ENCODE data around the gene PHACTR3. TPM values are rescaled to one million over a fixed set of nuclear protein-coding genes. Genes with fewer than 3 reads are reported as not detected.

Gene PHACTR3
- total and polyA plus RNA-seq, 2 of the 8 experiments (the other 6 are each of a cell fraction or from before 2014, with no cell fraction given): 0.05 to 0.13 TPM

DNA sequence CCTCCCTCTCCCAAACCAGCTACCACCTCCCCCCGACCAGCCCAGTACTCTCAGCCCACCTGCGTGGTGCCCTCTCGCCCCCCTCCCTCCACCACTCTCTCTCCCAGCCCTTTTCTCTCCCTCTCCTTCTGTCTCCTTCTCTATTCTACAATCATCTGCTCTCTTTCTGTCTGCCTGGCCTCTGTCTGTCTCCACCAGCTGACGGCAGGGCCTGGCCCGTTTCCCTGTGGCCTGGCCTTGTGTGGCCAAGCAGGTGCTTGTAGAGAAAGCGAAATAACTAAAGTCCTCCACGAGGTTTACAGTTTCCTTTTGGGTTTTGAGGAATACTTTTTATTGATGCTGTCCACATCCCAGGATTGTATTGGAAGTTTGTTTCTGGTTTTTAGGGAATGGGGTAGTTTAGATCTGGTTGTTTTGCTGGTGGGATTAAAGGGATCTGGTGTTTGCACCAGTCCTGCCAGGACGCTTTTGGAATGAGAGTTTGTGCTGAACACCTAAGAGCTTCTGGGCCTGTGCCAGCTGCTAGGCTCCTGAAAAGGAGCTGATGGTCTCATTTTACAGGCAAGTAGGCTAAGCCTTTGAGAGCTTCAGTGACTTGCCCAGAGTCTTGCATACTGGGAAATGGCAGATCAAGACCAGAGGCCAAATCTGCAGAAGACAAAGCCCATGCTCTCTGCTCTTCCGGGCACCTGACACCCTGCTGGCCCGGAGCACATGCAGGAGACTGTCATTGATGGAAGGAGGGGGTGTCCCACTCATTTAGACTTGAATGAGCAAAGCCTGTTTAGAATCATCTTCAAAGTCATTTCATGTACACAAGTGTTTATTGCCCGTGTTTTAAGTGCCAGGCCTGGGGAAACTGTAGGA, 167.4 kb downstream of the PHACTR3 start:
- Histone ChIP-seq H4K8ac (ENCODE audit: extremely low read depth, insufficient read depth, low read length) (no peak overlapping the region), H3K18ac (ENCODE audit: extremely low read depth, low read length) (no peak overlapping the region), H2BK20ac (ENCODE audit: low read length) (no peak overlapping the region), H3K56ac (replicated peaks; ENCODE audit: insufficient read length, low read depth, low read length) (no peak overlapping the region), H4K5ac (ENCODE audit: insufficient read length, low read depth, low read length) (no peak overlapping the region), H3K9ac (replicated peaks in 1 of 4; ENCODE audit: extremely low read depth in 1 of 4, low read depth in 3 of 4, low read length in 3 of 4) (no peak overlapping the region), H3K79me2 (ENCODE audit: control insufficient read depth in 1 of 2, insufficient read depth in 2 of 2, low read length in 2 of 2) (no peaks in the 10 kb centered on the region), H3K23me2 (ENCODE audit: low read depth, low read length) (no peaks in the 10 kb centered on the region), H3K23ac (ENCODE audit: insufficient read length) (no peak overlapping the region), H3K14ac (ENCODE audit: insufficient read length) (no peak overlapping the region), H2BK12ac (ENCODE audit: low read depth, low read length) (no peak overlapping the region), H3K36me3 (ENCODE audit: control insufficient read depth in 2 of 4, insufficient read depth in 4 of 4, low read length in 3 of 4) (no peaks in the 10 kb centered on the region), H3K4me3 (ENCODE audit: extremely low read depth in 1 of 4, insufficient read depth in 2 of 4, low read depth in 3 of 4, low read length in 4 of 4) (no peak overlapping the region), H3K4me1 (replicated peaks in 1 of 4; ENCODE audit: control insufficient read depth in 3 of 4, insufficient read depth in 4 of 4, low read length in 3 of 4) (no peaks in the 10 kb centered on the region), H3K27me3 (replicated peaks in 1 of 4; ENCODE audit: control insufficient read depth in 3 of 4, extremely low read depth in 1 of 4, insufficient read depth in 3 of 4, low read length in 3 of 4) (no peaks in the 10 kb centered on the region), H4K91ac (replicated peaks; ENCODE audit: insufficient read length, low read length) (no peak overlapping the region), H2AK5ac (ENCODE audit: low read depth, low read length) (no peak overlapping the region), H3K4ac (replicated peaks; ENCODE audit: insufficient read length, low read depth, low read length) (no peak overlapping the region), H2AFZ (ENCODE audit: low read length) (no peak overlapping the region), H3K9me3 (ENCODE audit: insufficient read depth in 2 of 2, low read depth in 1 of 2, low read length in 1 of 2) (peaks cover 92 to 99% of the 10 kb centered on the region in 2 experiments), H2BK15ac (ENCODE audit: low read length) (no peak overlapping the region), H2BK120ac (replicated peaks; ENCODE audit: low read depth, low read length) (no peak overlapping the region), H2BK5ac (ENCODE audit: low read depth, low read length) (no peak overlapping the region), H4K20me1 (replicated peaks in 1 of 2; ENCODE audit: control insufficient read depth in 1 of 2, insufficient read depth in 2 of 2, low read length in 2 of 2) (peaks cover 0 to 1% of the 10 kb centered on the region in 2 experiments), H3K79me1 (ENCODE audit: low read depth, low read length) (no peaks in the 10 kb centered on the region), H3K4me2 (ENCODE audit: insufficient read depth in 1 of 2, low read depth in 2 of 2, low read length in 2 of 2) (no peak overlapping the region), H3K27ac (ENCODE audit: low read depth, low read length) (no peak overlapping the region)
- FAIRE-seq: no peak
- TF ChIP-seq SIN3A (conservative IDR thresholded peaks at IDR 0.05 in 1 of 2, IDR thresholded peaks at IDR 0.05 in 1 of 2; ENCODE audit: low read depth in 1 of 2, low read length in 2 of 2) (no peak), CBX8 (IDR thresholded peaks at IDR 0.05; ENCODE audit: borderline replicate concordance, low read depth, low read length) (no peak)
- TF ChIP-seq, protein P1, sequence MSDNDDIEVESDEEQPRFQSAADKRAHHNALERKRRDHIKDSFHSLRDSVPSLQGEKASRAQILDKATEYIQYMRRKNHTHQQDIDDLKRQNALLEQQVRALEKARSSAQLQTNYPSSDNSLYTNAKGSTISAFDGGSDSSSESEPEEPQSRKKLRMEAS (IDR thresholded peaks at IDR 0.05): no peak
- TF ChIP-seq, protein P2, sequence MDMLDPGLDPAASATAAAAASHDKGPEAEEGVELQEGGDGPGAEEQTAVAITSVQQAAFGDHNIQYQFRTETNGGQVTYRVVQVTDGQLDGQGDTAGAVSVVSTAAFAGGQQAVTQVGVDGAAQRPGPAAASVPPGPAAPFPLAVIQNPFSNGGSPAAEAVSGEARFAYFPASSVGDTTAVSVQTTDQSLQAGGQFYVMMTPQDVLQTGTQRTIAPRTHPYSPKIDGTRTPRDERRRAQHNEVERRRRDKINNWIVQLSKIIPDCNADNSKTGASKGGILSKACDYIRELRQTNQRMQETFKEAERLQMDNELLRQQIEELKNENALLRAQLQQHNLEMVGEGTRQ (IDR thresholded peaks at IDR 0.05; ENCODE audit: low read length): no peak
- no peak for DNase-seq (ENCODE audit: low read depth in 1 of 2, low spot score in 2 of 2)
- ChIA-PET CTCF (ENCODE audit: partially characterized antibody) (interaction anchor here (0.6 kb wide), 2 partner anchors 82 to 112 kb away, joined by 3 read pairs; no protein-coding TSS in a partner anchor), POLR2A (ENCODE audit: partially characterized antibody) (no interaction called here)
- 87% methylated on average over 11 of the region's 11 CpGs; no CpG with 5 or more reads in 1 of the 2 experiments for WGBS, 2 experiments (ENCODE audit: extremely low coverage in 1 of 2, insufficient coverage in 1 of 2, insufficient read length in 1 of 2, insufficient replicate concordance in 2 of 2, low coverage in 1 of 2, low lambda C conversion rate in 2 of 2, missing lambda C conversion rate in 1 of 2)
